SK-N-SH treated with all-trans-retinoic acid at 6 μM for 48 hours (cell line): ENCODE data around the gene CHD3.
"Not testable (repeated sequence)": the region's sequence is repeated elsewhere in the genome, so short reads cannot be mapped to it uniquely, and the experiment has no call there.

Source experiments
- ATAC-seq: fragments of 200-7000 bp; cut with Tn5 transposase; 3 replicates; pipeline ENCODE4 v1.9.1; 2020; ENCODE audit warnings: mild to moderate bottlenecking, moderate library complexity
- ARNTL ChIP-seq: fragments of 450-650 bp; formaldehyde crosslinking; IDR thresholded peaks from 2 replicates; pipeline ENCODE4 v1.5.0; 2020; ENCODE audit warnings: low read depth, mild to moderate bottlenecking, moderate library complexity, borderline replicate concordance
- BACH2 ChIP-seq: fragments of 250-450 bp; sonication (Bioruptor Pico); IDR thresholded peaks from 2 replicates; pipeline ENCODE4 v1.9.0; 2021; ENCODE audit warnings: mild to moderate bottlenecking, borderline replicate concordance
- CREB5 ChIP-seq: fragments of 250-450 bp; sonication (Bioruptor Pico); IDR thresholded peaks from 2 replicates; pipeline ENCODE4 v1.5.1; 2020; ENCODE audit warnings: low read depth, mild to moderate bottlenecking, moderate library complexity
- CSDC2 ChIP-seq: fragments of 250-450 bp; sonication (Bioruptor Pico); IDR thresholded peaks from 2 replicates; pipeline ENCODE4 v1.5.0; 2020; ENCODE audit warnings: mild to moderate bottlenecking, moderate library complexity
- GLIS3 ChIP-seq: fragments of 250-450 bp; sonication (Bioruptor Pico); IDR thresholded peaks from 2 replicates; pipeline ENCODE4 v1.5.0; 2020; ENCODE audit warnings: mild to moderate bottlenecking, moderate library complexity
- ISL1 ChIP-seq: fragments of 250-450 bp; sonication (Bioruptor Pico); IDR thresholded peaks from 2 replicates; pipeline ENCODE4 v2.1.2; 2022; ENCODE audit warnings: mild to moderate bottlenecking, moderate library complexity
- OSR1 ChIP-seq: fragments of 250-450 bp; sonication (Bioruptor Pico); IDR thresholded peaks from 2 replicates; pipeline ENCODE4 v1.8.0; 2022; ENCODE audit warnings: moderate library complexity, mild to moderate bottlenecking, inconsistent platforms
- PATZ1 ChIP-seq: fragments of 250-450 bp; sonication (Bioruptor Pico); IDR thresholded peaks from 2 replicates; pipeline ENCODE4 v1.8.0; 2020; ENCODE audit warnings: mild to moderate bottlenecking, moderate library complexity, borderline replicate concordance
- POU6F1 ChIP-seq: fragments of 250-450 bp; sonication (Bioruptor Pico); IDR thresholded peaks from 2 replicates; pipeline ENCODE4 v1.8.0; 2021; ENCODE audit warnings: low read depth, mild to moderate bottlenecking, moderate library complexity, borderline replicate concordance
- PPARA ChIP-seq: fragments of 250-450 bp; sonication (Bioruptor Pico); IDR thresholded peaks from 2 replicates; pipeline ENCODE4 v1.5.0; 2020; ENCODE audit warnings: mild to moderate bottlenecking, borderline replicate concordance
- RARB ChIP-seq: fragments of 250-450 bp; sonication (Bioruptor Pico); IDR thresholded peaks from 2 replicates; pipeline ENCODE4 v1.8.0; 2021; ENCODE audit warnings: mild to moderate bottlenecking, moderate library complexity
- SNAI2 ChIP-seq: fragments of 250-450 bp; sonication (Bioruptor Pico); IDR thresholded peaks from 2 replicates; pipeline ENCODE4 v1.5.0; 2020; ENCODE audit warnings: mild to moderate bottlenecking, moderate library complexity
- TCF4 ChIP-seq: fragments of 250-450 bp; sonication (Bioruptor Pico); IDR thresholded peaks from 2 replicates; pipeline ENCODE4 v1.8.0; 2021; ENCODE audit warnings: mild to moderate bottlenecking, moderate library complexity, borderline replicate concordance
- TOX ChIP-seq: fragments of 250-450 bp; sonication (Bioruptor Pico); IDR thresholded peaks from 2 replicates; pipeline ENCODE4 v1.8.0; 2021; ENCODE audit warnings: mild to moderate bottlenecking, moderate library complexity, borderline replicate concordance
- TSHZ2 ChIP-seq: fragments of 250-450 bp; sonication (Bioruptor Pico); IDR thresholded peaks from 2 replicates; pipeline ENCODE4 v1.5.0; 2020; ENCODE audit warnings: mild to moderate bottlenecking, moderate library complexity
- ZC3H10 ChIP-seq: fragments of 250-450 bp; sonication (Bioruptor Pico); IDR thresholded peaks from 2 replicates; pipeline ENCODE4 v1.5.1; 2021; ENCODE audit warnings: mild to moderate bottlenecking, moderate library complexity
- ZFP3 ChIP-seq: fragments of 250-450 bp; sonication (Bioruptor Pico); IDR thresholded peaks from 2 replicates; pipeline ENCODE4 v1.5.0; 2020; ENCODE audit warnings: mild to moderate bottlenecking, moderate library complexity
- ZFP30 ChIP-seq: fragments of 450-650 bp; formaldehyde crosslinking; IDR thresholded peaks from 2 replicates; pipeline ENCODE4 v1.5.0; 2022; ENCODE audit warnings: mild to moderate bottlenecking, moderate library complexity
- ZNF70 ChIP-seq: fragments of 450-650 bp; formaldehyde crosslinking; IDR thresholded peaks from 2 replicates; pipeline ENCODE4 v1.5.0; 2020; ENCODE audit warnings: mild to moderate bottlenecking, moderate library complexity
- ZNF8 ChIP-seq: fragments of 450-650 bp; formaldehyde crosslinking; IDR thresholded peaks from 2 replicates; pipeline ENCODE4 v1.5.0; 2020; ENCODE audit warnings: mild to moderate bottlenecking, moderate library complexity

Gene CHD3

GRCh38 chr17:7859028-7859427, 29.6 kb upstream of the CHD3 start:
- no peak for TF ChIP-seq TSHZ2 (CRISPR knock-in tag)
- no peak for ATAC-seq

GRCh38 chr17:7862692-7863437, 25.7 kb upstream of the CHD3 start:
- TF ChIP-seq TOX (CRISPR knock-in tag), result no peak
- no peak for TF ChIP-seq ARNTL (CRISPR knock-in tag)
- TF ChIP-seq TCF4, result no peak
- no peak for TF ChIP-seq ISL1 (CRISPR knock-in tag)
- TF ChIP-seq CREB5, result no peak
- TF ChIP-seq CSDC2 (CRISPR knock-in tag), result no peak
- no peak for TF ChIP-seq ZNF8 (CRISPR knock-in tag)
- no peak for TF ChIP-seq BACH2 (CRISPR knock-in tag)
- TF ChIP-seq ZC3H10 (CRISPR knock-in tag), result no peak
- TF ChIP-seq ZNF70 (CRISPR knock-in tag), result no peak
- no peak for TF ChIP-seq GLIS3 (CRISPR knock-in tag)
- no peak for TF ChIP-seq ZFP3 (CRISPR knock-in tag)
- no peak for TF ChIP-seq PPARA
- no peak for TF ChIP-seq ZFP30 (CRISPR knock-in tag)
- TF ChIP-seq TSHZ2 (CRISPR knock-in tag), result no peak
- no peak for TF ChIP-seq OSR1 (CRISPR knock-in tag)
- no peak for TF ChIP-seq SNAI2 (CRISPR knock-in tag)
- TF ChIP-seq PATZ1 (CRISPR knock-in tag), result no peak
- no peak for TF ChIP-seq POU6F1 (CRISPR knock-in tag)
- no peak for TF ChIP-seq RARB
- no peak for ATAC-seq

GRCh38 chr17:7864384-7864783, 24.2 kb upstream of the CHD3 start:
- not testable (repeated sequence) for ATAC-seq
